T-helper 2 cell treated with Interferon-gamma antibody and Interleukin-4, amounts not matched to agents 5 μg/mL and 100 μg/mL, for 36 hours (primary cell): ENCODE results near the gene TAS1R2.

Experiments
- DNase-seq: peaks from one replicate; pipeline ENCODE4 v3.0.0; 2021; ENCODE audit warnings: low spot score
- H3K27ac Mint-ChIP-seq: one replicate; pipeline ENCODE4 v1.8.0; 2021; ENCODE audit warnings: mild to moderate bottlenecking, mixed read lengths
- H3K27me3 Mint-ChIP-seq: one replicate; pipeline ENCODE4 v1.8.0; 2021; ENCODE audit warnings: low read depth, mixed read lengths
- H3K36me3 Mint-ChIP-seq: one replicate; pipeline ENCODE4 v1.8.0; 2021; ENCODE audit warnings: low read depth, mixed read lengths
- H3K4me1 Mint-ChIP-seq: one replicate; pipeline ENCODE4 v1.8.0; 2021; ENCODE audit warnings: low read depth, mixed read lengths
- H3K4me3 Mint-ChIP-seq: one replicate; pipeline ENCODE4 v1.8.0; 2022; ENCODE audit warnings: mild to moderate bottlenecking, moderate library complexity, mixed read lengths
- H3K9me3 Mint-ChIP-seq: one replicate; pipeline ENCODE4 v1.8.0; 2021; ENCODE audit warnings: mixed read lengths

TAS1R2 gene

GRCh38 chr1:18814874-18815531 is 44.5 kb downstream of the TAS1R2 start:
- no peak for DNase-seq
- Mint-ChIP-seq H3K4me1 (no peaks in the 10 kb centered on the region), H3K9me3 (no peaks in the 10 kb centered on the region), H3K4me3 (no peak overlapping the region), H3K27me3 (peaks cover 29% of the 10 kb centered on the region), H3K36me3 (no peaks in the 10 kb centered on the region), H3K27ac (no peak overlapping the region)

- Mint-ChIP-seq H3K36me3 (no peaks in the 10 kb centered on the region), H3K27me3 (peaks cover 25% of the 10 kb centered on the region), H3K4me1 (no peaks in the 10 kb centered on the region), H3K9me3 (no peaks in the 10 kb centered on the region), H3K27ac (no peak overlapping the region), H3K4me3 (no peak overlapping the region)
- DNase-seq, result no peak
These were observed 45.0 kb downstream of the TAS1R2 start for GRCh38 chr1:18814425-18814824.

GRCh38 chr1:18812453-18812939 is 47.0 kb downstream of the TAS1R2 start:
- H3K4me1 Mint-ChIP-seq, result no peaks in the 10 kb centered on the region
- H3K27ac Mint-ChIP-seq, result no peak overlapping the region
- peaks cover 11% of the 10 kb centered on the region for H3K27me3 Mint-ChIP-seq
- H3K9me3 Mint-ChIP-seq, result no peaks in the 10 kb centered on the region
- no peaks in the 10 kb centered on the region for H3K36me3 Mint-ChIP-seq
- DNase-seq, result no peak
- no peak overlapping the region for H3K4me3 Mint-ChIP-seq

DNA sequence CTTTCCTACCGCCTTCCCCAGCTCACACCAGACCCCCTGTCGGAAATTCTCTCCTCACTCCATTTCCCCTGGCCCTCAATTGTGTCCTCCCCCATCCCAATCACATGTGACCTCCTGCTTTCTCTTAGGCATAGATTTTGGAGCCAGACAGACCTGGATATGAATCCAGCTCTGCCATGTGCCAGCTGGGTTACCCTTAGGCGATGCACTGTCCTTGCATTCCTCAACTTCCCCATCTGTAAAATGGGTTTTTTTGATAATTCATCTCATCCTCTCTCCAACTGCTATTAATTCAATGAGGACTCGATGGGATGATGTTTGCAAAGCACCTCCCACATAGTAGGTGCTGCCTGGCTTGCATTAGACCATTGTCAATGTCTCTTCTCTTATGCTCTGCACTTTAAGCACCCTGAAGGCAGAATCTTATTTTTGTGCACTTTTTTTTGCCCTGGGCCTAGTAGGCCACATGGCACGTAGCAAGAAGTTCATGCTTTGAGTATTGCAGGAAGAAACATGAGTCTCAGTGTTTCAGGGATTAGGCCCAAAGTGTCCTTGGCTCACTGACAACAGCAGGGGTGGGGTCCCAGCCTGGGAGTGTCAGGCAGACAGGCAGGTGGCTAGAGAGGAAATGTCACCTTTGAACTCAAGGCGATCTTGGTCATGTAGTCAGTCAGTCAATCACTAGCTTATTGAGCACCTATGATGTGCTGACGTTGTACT is 47.6 kb downstream of the TAS1R2 start:
- DNase-seq, result no peak
- Mint-ChIP-seq H3K27ac (no peak overlapping the region), H3K4me1 (no peaks in the 10 kb centered on the region), H3K9me3 (no peaks in the 10 kb centered on the region), H3K36me3 (no peaks in the 10 kb centered on the region), H3K4me3 (no peak overlapping the region), H3K27me3 (peaks cover 5% of the 10 kb centered on the region)

DNA sequence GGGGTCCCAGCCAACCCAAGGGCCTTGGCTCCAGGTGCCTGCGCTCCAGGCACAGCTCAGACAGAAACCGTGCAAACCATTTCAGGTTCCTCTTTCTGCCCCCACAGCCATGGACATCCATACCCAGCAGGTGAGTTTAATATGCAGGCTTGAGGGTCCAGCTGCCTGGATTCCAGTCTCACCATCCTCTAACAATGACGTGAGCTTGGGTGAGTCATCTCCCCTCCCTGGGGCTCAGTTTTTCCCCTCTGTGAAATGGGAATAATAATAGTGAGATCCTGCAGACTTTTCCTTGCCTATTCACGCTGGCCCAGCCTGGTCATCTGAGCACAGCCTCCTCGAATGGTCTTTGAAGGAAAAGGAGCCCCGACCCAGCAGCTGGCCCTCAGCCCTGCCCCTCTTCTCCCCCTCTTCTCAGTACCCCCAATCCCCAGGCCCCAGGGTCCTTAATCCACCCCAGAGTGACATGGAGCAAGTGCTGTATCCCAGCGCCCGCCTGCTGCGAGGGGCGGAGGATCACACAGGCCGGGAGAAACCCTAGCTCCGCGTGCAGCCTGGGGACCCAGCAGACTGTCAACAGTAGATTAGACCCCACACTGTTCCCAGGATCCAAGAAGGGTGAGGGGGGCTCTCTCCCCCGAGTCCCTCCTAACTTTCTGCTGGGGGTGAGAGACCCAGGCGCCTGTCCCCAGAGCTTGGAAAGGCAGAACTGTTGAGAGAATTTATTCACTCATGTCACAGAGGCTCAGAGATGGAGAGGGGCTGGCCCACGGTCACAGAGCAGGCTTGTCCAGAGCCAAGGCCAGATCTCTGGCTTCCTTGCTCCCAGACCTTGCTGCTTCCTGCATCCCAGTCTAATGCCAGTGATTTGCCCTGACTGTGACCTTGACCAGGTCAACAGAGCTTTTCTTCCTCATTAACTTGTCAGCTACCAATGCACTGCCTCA is 49.2 kb downstream of the TAS1R2 start:
- no peak overlapping the region for H3K4me3 Mint-ChIP-seq
- no peaks in the 10 kb centered on the region for H3K36me3 Mint-ChIP-seq
- H3K9me3 Mint-ChIP-seq, result no peaks in the 10 kb centered on the region
- H3K4me1 Mint-ChIP-seq, result no peaks in the 10 kb centered on the region
- H3K27ac Mint-ChIP-seq, result no peak overlapping the region
- no peak for DNase-seq
- no peaks in the 10 kb centered on the region for H3K27me3 Mint-ChIP-seq

GRCh38 chr1:18808550-18808949 is 50.9 kb downstream of the TAS1R2 start:
- no peaks in the 10 kb centered on the region for H3K27me3 Mint-ChIP-seq
- no peak overlapping the region for H3K27ac Mint-ChIP-seq
- no peak for DNase-seq
- H3K9me3 Mint-ChIP-seq, result no peaks in the 10 kb centered on the region
- no peaks in the 10 kb centered on the region for H3K4me1 Mint-ChIP-seq
- H3K36me3 Mint-ChIP-seq, result no peaks in the 10 kb centered on the region
- H3K4me3 Mint-ChIP-seq, result no peak overlapping the region

GRCh38 chr1:18807334-18808063 is 52.0 kb downstream of the TAS1R2 start:
- Mint-ChIP-seq H3K4me1 (no peaks in the 10 kb centered on the region), H3K27ac (no peak overlapping the region), H3K9me3 (no peaks in the 10 kb centered on the region), H3K36me3 (no peaks in the 10 kb centered on the region), H3K27me3 (no peaks in the 10 kb centered on the region), H3K4me3 (no peak overlapping the region)
- DNase-seq, result no peak

- no peak for DNase-seq
- H3K27me3 Mint-ChIP-seq, result no peaks in the 10 kb centered on the region
- H3K4me1 Mint-ChIP-seq, result no peaks in the 10 kb centered on the region
- H3K27ac Mint-ChIP-seq, result no peak overlapping the region
- no peak overlapping the region for H3K4me3 Mint-ChIP-seq
- no peaks in the 10 kb centered on the region for H3K9me3 Mint-ChIP-seq
- H3K36me3 Mint-ChIP-seq, result no peaks in the 10 kb centered on the region
These were observed 53.3 kb downstream of the TAS1R2 start for GRCh38 chr1:18805925-18806849.

- DNase-seq, result no peak
- H3K36me3 Mint-ChIP-seq, result no peaks in the 10 kb centered on the region
- H3K4me1 Mint-ChIP-seq, result no peaks in the 10 kb centered on the region
- H3K27me3 Mint-ChIP-seq, result no peaks in the 10 kb centered on the region
- no peaks in the 10 kb centered on the region for H3K9me3 Mint-ChIP-seq
- no peak overlapping the region for H3K4me3 Mint-ChIP-seq
- H3K27ac Mint-ChIP-seq, result no peak overlapping the region
These were observed 54.1 kb downstream of the TAS1R2 start for GRCh38 chr1:18805150-18805879.

GRCh38 chr1:18803851-18804250 is 55.6 kb downstream of the TAS1R2 start:
- Mint-ChIP-seq H3K9me3 (no peaks in the 10 kb centered on the region), H3K36me3 (no peaks in the 10 kb centered on the region), H3K27ac (no peak overlapping the region), H3K4me3 (no peak overlapping the region), H3K4me1 (no peaks in the 10 kb centered on the region), H3K27me3 (no peaks in the 10 kb centered on the region)
- DNase-seq, result no peak

- Mint-ChIP-seq H3K27me3 (no peaks in the 10 kb centered on the region), H3K4me3 (no peak overlapping the region), H3K36me3 (no peaks in the 10 kb centered on the region)
These were observed 56.2 kb downstream of the TAS1R2 start for GRCh38 chr1:18803151-18803791.

DNA sequence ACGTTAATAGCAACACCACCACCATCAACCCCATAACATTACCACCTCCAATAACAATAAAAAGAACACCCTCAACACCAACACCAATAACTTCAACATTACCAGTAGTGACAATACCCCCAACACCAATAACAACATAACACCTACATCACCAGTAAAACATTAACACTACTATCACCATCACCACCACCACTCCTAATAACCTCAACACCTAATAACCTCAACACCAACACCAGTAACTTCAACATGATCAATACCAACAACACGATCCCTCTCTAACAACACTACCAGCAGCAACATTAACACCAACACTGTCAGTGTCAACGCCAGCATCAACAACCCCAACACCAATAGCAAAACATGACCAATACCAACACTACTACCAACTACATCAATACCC is 57.2 kb downstream of the TAS1R2 start:
- Mint-ChIP-seq H3K36me3 (no peaks in the 10 kb centered on the region), H3K4me3 (no peak overlapping the region), H3K9me3 (no peaks in the 10 kb centered on the region), H3K27ac (no peak overlapping the region), H3K27me3 (no peaks in the 10 kb centered on the region), H3K4me1 (no peaks in the 10 kb centered on the region)
- DNase-seq, result no peak

More at GRCh38 chr1:18803151-18803791, 56.2 kb downstream of the TAS1R2 start:
- no peak for DNase-seq
- Mint-ChIP-seq H3K9me3 (no peaks in the 10 kb centered on the region), H3K4me1 (no peaks in the 10 kb centered on the region), H3K27ac (no peak overlapping the region)
